Keratinocyte (primary cell): ENCODE results near the gene PDE10A.

Experiments used
- CTCF ChIP-seq, 3 experiments: IDR thresholded peaks in 1 of 3; conservative IDR thresholded peaks in 1 of 3; optimal IDR thresholded peaks in 1 of 3; 2 replicates in 2 of 3; 3 replicates in 1 of 3; pipeline versions ENCODE3 to v1.5.1; 2011; ENCODE audit warnings: low read length in 3 of 3, mild to moderate bottlenecking in 3 of 3, moderate library complexity in 2 of 3, control low read depth in 1 of 3, inconsistent platforms in 1 of 3; ENCODE audit not compliant: insufficient read depth in 2 of 3; ENCODE audit errors: extremely low read depth in 1 of 3
- EZH2 ChIP-seq: IDR thresholded peaks from one replicate; pipeline ENCODE4 v1.6.1; 2012; ENCODE audit warnings: inconsistent platforms, mild to moderate bottlenecking, low read length, moderate library complexity

DNA sequence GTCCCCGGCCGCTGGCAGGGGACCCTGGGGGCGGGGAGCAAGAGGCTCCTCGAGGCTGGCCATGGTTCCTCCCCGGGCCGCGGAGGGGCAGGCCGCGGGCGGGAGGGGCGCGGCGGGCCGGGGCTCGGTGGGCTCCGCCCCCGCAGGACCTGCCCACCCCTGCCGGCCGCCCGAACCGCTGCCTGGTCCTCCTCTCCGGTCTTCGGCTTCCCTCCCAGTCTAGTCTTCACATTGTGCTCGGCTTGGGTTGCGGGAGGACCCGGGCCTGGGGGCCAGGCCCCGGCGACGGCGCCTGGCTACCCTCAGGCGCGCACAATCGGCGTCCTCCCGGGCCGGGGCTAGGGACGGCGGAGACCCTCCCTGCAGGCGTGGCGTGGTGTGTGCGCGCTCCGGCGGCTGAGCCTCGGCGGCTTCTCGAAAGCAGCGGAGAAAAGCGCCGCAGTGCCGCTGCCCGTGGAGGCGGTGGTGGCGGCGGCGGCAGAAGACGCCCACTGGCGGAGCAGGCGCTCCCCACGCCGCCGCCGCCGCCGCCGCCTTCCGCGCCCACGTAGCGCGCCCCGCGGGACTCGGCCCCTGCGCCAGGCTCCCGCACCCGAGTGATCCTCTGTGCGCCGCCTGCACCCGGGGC, at the start of gene PDE10A:
- TF ChIP-seq CTCF (optimal IDR thresholded peaks at IDR 0.05 in 1 of 3, IDR thresholded peaks at IDR 0.05 in 1 of 3, conservative IDR thresholded peaks at IDR 0.05 in 1 of 3; ENCODE audit: extremely low read depth in 1 of 3, insufficient read depth in 2 of 3, low read length in 3 of 3), result no peak
- TF ChIP-seq EZH2, result peak; percentile 40
